Osteocyte (in vitro differentiated cells): ENCODE results near the gene RAPGEF4. TPM values are rescaled to one million over a fixed set of nuclear protein-coding genes. Genes with fewer than 3 reads are reported as not detected.
"Not testable (repeated sequence)": the region's sequence is repeated elsewhere in the genome, so short reads cannot be mapped to it uniquely, and the experiment has no call there.

ENCODE experiments used
- DNase-seq: peaks from one replicate; pipeline ENCODE4 v3.0.0; 2021; ENCODE audit warnings: mixed read lengths; ENCODE audit not compliant: unreplicated experiment; ENCODE audit errors: extremely low spot score
- H3K27ac Mint-ChIP-seq: one replicate; pipeline ENCODE4 v1.8.0; 2021; ENCODE audit warnings: mild to moderate bottlenecking, mixed read lengths; ENCODE audit not compliant: unreplicated experiment
- H3K27me3 Mint-ChIP-seq: one replicate; pipeline ENCODE4 v1.8.0; 2021; ENCODE audit warnings: mixed read lengths; ENCODE audit not compliant: unreplicated experiment
- H3K36me3 Mint-ChIP-seq: one replicate; pipeline ENCODE4 v1.8.0; 2021; ENCODE audit warnings: mixed read lengths; ENCODE audit not compliant: unreplicated experiment
- H3K4me1 Mint-ChIP-seq: one replicate; pipeline ENCODE4 v1.8.0; 2021; ENCODE audit warnings: mixed read lengths; ENCODE audit not compliant: unreplicated experiment
- H3K4me3 Mint-ChIP-seq: one replicate; pipeline ENCODE4 v1.8.0; 2021; ENCODE audit warnings: mild to moderate bottlenecking, moderate library complexity, mixed read lengths; ENCODE audit not compliant: unreplicated experiment
- H3K9me3 Mint-ChIP-seq: one replicate; pipeline ENCODE4 v1.8.0; 2021; ENCODE audit warnings: mixed read lengths; ENCODE audit not compliant: unreplicated experiment
- total RNA-seq: library from RNA; stranded (reverse); gene quantifications from 2 replicates; pipeline ENCODE4 v1.2.1, GENCODE V29; 2021
- TF ChIP-seq, protein P1 (sequence below): fragments of 200-600 bp; sonication (generic); IDR thresholded peaks from 2 replicates; pipeline ENCODE4 v1.5.0; 2021; ENCODE audit warnings: antibody characterized with exemption, mild to moderate bottlenecking, moderate library complexity

The RAPGEF4 gene
- total RNA-seq, 1 donor from 2014 or later: 0.91 TPM

DNA sequence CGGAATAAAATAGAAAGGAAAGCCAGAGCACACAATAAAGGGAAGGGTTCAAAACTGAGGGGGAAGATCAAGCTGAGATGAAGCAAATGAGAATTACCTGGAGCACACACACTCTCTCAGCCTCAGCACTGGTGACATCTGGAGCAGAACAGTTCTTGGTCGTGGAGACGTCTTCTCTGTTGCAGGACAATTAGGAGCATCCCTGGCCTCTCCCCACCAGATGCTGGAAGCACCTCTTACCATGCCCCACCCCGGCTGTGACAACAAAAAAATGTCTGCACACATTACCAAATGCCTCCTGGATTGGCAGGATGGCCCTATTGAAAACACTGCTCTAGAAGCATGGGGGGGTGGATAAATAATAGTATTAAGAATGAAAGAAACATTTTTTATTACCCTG is 296.4 kb downstream of the RAPGEF4 start:
- H3K27me3 Mint-ChIP-seq: no peaks in the 10 kb centered on the region
- no peak overlapping the region for H3K27ac Mint-ChIP-seq
- H3K4me1 Mint-ChIP-seq: peaks cover 32% of the 10 kb centered on the region
- H3K36me3 Mint-ChIP-seq: no peaks in the 10 kb centered on the region
- TF ChIP-seq, protein P1, sequence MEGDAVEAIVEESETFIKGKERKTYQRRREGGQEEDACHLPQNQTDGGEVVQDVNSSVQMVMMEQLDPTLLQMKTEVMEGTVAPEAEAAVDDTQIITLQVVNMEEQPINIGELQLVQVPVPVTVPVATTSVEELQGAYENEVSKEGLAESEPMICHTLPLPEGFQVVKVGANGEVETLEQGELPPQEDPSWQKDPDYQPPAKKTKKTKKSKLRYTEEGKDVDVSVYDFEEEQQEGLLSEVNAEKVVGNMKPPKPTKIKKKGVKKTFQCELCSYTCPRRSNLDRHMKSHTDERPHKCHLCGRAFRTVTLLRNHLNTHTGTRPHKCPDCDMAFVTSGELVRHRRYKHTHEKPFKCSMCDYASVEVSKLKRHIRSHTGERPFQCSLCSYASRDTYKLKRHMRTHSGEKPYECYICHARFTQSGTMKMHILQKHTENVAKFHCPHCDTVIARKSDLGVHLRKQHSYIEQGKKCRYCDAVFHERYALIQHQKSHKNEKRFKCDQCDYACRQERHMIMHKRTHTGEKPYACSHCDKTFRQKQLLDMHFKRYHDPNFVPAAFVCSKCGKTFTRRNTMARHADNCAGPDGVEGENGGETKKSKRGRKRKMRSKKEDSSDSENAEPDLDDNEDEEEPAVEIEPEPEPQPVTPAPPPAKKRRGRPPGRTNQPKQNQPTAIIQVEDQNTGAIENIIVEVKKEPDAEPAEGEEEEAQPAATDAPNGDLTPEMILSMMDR: no peak
- no peaks in the 10 kb centered on the region for H3K9me3 Mint-ChIP-seq
- DNase-seq: no peak
- no peak overlapping the region for H3K4me3 Mint-ChIP-seq

DNA sequence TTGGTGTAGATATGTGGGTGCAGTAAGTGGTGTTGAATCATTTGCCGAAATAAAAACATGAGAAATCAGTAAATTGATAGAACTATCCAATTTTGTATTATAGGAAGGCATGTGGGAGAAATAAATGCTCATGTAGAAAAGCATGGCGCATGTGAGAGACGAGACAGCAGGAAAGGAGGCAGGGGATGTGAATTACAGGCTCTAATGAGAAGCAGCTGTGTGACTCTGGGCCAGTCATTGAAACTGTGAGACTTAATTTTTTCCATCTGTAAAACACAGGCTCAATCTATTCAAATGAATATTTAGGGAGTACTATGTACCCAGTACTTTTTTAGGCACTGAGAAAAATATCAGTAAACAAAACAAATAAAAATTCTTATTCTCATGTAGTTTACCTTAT is 297.4 kb downstream of the RAPGEF4 start:
- H3K36me3 Mint-ChIP-seq: no peaks in the 10 kb centered on the region
- H3K27me3 Mint-ChIP-seq: no peaks in the 10 kb centered on the region
- TF ChIP-seq, protein P1: no peak
- no peak for DNase-seq
- no peak overlapping the region for H3K4me3 Mint-ChIP-seq
- no peaks in the 10 kb centered on the region for H3K9me3 Mint-ChIP-seq
- H3K4me1 Mint-ChIP-seq: peaks cover 27% of the 10 kb centered on the region
- no peak overlapping the region for H3K27ac Mint-ChIP-seq

DNA sequence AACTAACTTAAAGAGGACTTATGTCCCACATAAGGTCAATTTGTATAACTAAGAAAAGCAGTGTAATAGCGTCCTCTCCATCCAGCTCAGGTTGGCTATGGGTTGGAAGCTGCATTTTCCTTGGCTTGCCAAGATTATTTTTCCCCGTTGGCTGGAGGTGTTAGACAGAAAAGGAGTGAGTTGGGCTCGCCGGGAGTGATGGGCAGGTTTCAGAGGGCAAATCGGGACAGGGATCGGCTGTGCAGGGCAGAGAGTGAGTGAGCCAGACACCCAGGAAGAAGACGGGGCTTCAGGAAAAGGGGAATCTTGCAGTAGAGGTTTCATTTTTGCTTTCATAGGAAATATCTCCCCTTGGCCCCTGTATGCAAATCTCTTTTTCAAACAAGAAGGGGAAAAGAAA is 298.5 kb downstream of the RAPGEF4 start:
- DNase-seq: no peak
- H3K36me3 Mint-ChIP-seq: no peaks in the 10 kb centered on the region
- H3K4me3 Mint-ChIP-seq: no peak overlapping the region
- H3K27me3 Mint-ChIP-seq: no peaks in the 10 kb centered on the region
- no peaks in the 10 kb centered on the region for H3K9me3 Mint-ChIP-seq
- TF ChIP-seq, protein P1: no peak
- peaks cover 17% of the 10 kb centered on the region for H3K4me1 Mint-ChIP-seq
- no peak overlapping the region for H3K27ac Mint-ChIP-seq

DNA sequence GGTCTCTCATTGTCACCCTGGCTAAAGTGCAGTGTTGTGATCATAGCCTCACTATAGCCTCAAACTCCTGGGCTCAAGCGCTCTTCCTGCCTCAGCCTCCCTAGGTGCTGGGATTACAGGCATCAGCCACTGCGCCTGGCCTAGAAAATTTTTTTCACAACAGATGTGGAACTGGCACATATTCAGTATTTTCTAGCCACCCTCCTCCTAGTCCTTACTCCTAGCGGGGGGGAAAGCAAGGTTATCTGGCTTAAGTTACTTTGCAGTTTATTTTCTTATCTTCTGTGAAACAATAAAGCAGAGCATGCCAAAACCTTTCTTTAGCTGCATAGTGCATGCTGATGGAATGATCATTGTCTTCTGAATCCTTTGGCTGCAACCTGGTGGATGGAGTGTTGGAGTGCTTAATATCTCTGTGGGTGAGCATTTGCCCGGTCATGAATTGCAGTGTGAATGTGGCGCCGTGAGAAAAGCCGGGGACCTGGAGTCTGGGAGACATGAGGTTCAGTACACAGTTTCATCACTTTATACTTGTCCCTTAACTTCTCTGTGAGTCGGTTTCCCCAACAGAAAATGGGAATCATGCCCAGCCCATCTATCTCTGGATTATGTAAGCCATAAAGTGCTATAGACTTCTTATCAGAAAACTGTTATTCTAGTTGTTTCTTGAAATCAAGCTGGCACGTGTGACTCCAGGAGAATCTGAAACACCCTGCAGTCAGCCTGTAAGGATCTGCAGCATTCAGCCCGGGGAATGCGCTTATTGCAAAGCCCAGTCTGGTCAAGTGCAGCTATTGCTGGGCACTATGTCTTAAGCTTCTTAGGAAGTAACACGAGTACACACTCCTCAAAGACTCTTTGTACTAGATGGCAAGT is 301.8 kb downstream of the RAPGEF4 start:
- H3K4me3 Mint-ChIP-seq: no peak overlapping the region

DNA sequence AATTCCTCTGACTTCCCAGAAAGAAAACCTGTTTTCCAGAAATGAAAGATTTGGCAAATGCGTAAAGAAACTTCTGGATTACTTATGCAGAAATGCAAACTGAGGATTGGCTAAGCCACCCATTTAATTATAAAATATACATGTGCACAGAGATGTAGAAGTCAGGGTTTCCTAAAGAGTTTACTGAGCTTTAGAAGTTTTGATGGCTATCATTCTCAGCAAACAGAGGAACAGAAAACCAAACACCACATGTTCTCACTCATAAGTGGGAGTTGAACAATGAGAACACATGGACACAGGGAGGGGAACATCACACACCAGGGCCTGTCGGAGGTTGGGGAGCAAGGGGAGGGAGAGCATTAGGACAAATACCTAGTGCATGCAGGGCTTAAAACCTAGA is 302.6 kb downstream of the RAPGEF4 start:
- not testable (repeated sequence) for H3K9me3 Mint-ChIP-seq, H3K4me3 Mint-ChIP-seq, H3K36me3 Mint-ChIP-seq, H3K27me3 Mint-ChIP-seq, DNase-seq, H3K27ac Mint-ChIP-seq, H3K4me1 Mint-ChIP-seq

More for the DNA sequence above, 301.8 kb downstream of the RAPGEF4 start:
- H3K4me1 Mint-ChIP-seq: peaks cover 9% of the 10 kb centered on the region
- no peaks in the 10 kb centered on the region for H3K9me3 Mint-ChIP-seq
- DNase-seq: no peak
- H3K36me3 Mint-ChIP-seq: no peaks in the 10 kb centered on the region
- H3K27me3 Mint-ChIP-seq: no peaks in the 10 kb centered on the region
- H3K27ac Mint-ChIP-seq: no peak overlapping the region
- TF ChIP-seq, protein P1: no peak
